RWPE2 (cell line): ENCODE measurements around the gene STK24.

Source experiments
- ATAC-seq: fragments of 200-7000 bp; cut with Tn5 transposase; 3 replicates; pipeline ENCODE4 v1.9.1; 2021; ENCODE audit warnings: low read depth
- DNase-seq: peaks from one replicate; pipeline ENCODE4 v3.0.0-alpha.2; 2020; ENCODE audit warnings: low spot score
- H3K27ac ChIP-seq: fragments of 450-650 bp; 2 replicates; pipeline ENCODE4 v1.5.1; 2017; ENCODE audit warnings: mild to moderate bottlenecking; ENCODE audit not compliant: poor library complexity, severe bottlenecking
- H3K27me3 ChIP-seq: fragments of 250-450 bp; sonication (Bioruptor Pico); 2 replicates; pipeline ENCODE4 v1.5.1; 2021; ENCODE audit warnings: mild to moderate bottlenecking, moderate library complexity; ENCODE audit not compliant: insufficient read depth, poor library complexity, severe bottlenecking
- H3K36me3 ChIP-seq: fragments of 250-450 bp; sonication (Bioruptor Pico); 2 replicates; pipeline ENCODE4 v1.5.1; 2020; ENCODE audit warnings: low read depth, mild to moderate bottlenecking, moderate library complexity
- H3K4me1 ChIP-seq: fragments of 250-450 bp; sonication (Bioruptor Pico); 2 replicates; pipeline ENCODE4 v1.5.1; 2021; ENCODE audit warnings: mild to moderate bottlenecking, moderate library complexity; ENCODE audit not compliant: insufficient read depth, poor library complexity, severe bottlenecking
- H3K4me3 ChIP-seq: fragments of 250-450 bp; sonication (Bioruptor Pico); 2 replicates; pipeline ENCODE4 v1.5.1; 2021; ENCODE audit warnings: mild to moderate bottlenecking, moderate library complexity; ENCODE audit not compliant: severe bottlenecking
- H3K9me3 ChIP-seq: fragments of 250-450 bp; sonication (Bioruptor Pico); 2 replicates; pipeline ENCODE4 v1.5.1; 2021; ENCODE audit warnings: mild to moderate bottlenecking, moderate library complexity; ENCODE audit not compliant: severe bottlenecking
- CTCF ChIP-seq: fragments of 450-650 bp; IDR thresholded peaks from one replicate; pipeline ENCODE4 v1.5.1; 2017; ENCODE audit warnings: mild to moderate bottlenecking, moderate library complexity; ENCODE audit not compliant: poor library complexity, severe bottlenecking

Gene STK24

DNA sequence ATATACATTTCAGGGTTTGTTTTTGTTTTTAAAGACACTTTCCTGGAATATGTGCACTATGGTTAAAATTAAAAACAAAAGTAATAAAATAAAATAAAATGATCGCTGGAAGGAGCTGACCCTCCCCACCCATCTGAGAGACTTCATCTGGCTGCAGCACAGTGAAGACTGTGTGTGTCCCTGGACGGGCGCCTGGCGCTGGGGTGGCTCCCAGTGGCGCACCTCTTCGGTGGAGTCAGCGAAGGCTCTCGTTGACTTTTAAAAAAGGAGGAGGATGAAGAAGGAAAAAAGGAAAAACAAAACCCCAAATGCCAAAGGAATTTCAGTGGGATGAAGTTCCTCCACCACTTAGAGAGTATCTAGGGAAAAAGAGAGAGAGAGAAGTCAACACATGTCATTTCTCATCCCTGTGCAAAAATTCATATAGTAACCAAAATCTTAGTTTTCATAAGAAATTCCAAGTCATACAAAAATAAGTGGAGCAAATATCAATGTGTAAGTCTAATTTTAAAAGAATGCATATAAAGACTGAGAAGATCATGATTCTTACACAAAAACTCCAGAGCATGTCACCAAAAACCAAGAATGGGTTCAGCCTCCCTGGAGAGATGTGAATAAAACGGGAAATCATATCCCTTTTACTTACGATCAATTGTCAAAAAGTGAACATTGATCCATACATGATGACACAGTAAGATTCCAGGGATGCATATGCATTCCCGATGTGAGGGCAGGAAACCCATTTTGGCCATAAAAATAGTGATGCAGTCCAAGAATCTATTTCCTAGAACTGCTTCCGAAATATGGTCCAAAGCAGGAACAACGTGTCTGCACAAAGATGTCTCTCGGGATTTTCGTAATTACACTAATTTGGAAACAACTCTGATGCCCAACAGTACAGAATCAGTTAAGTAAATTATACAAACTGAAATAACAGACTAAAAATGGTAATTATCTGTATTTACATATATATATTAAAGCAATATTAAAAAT, 123.8 kb downstream of the STK24 start:
- no peak overlapping the region for H3K4me3 ChIP-seq
- H3K4me1 ChIP-seq: no peaks in the 10 kb centered on the region
- no peaks in the 10 kb centered on the region for H3K9me3 ChIP-seq
- peaks cover 91% of the 10 kb centered on the region for H3K36me3 ChIP-seq
- DNase-seq (no peak), ATAC-seq (no peak)
- H3K27me3 ChIP-seq: no peaks in the 10 kb centered on the region
- no peak for TF ChIP-seq CTCF
- H3K27ac ChIP-seq: no peak overlapping the region

- DNase-seq (no peak), ATAC-seq (no peak)
- no peaks in the 10 kb centered on the region for H3K9me3 ChIP-seq
- peaks cover 85% of the 10 kb centered on the region for H3K36me3 ChIP-seq
- TF ChIP-seq CTCF: no peak
- no peak overlapping the region for H3K27ac ChIP-seq
- H3K4me3 ChIP-seq: no peak overlapping the region
- H3K4me1 ChIP-seq: no peaks in the 10 kb centered on the region
- H3K27me3 ChIP-seq: no peaks in the 10 kb centered on the region
Measured at GRCh38 chr13:98451676-98452470, 125.0 kb downstream of the STK24 start.

DNA sequence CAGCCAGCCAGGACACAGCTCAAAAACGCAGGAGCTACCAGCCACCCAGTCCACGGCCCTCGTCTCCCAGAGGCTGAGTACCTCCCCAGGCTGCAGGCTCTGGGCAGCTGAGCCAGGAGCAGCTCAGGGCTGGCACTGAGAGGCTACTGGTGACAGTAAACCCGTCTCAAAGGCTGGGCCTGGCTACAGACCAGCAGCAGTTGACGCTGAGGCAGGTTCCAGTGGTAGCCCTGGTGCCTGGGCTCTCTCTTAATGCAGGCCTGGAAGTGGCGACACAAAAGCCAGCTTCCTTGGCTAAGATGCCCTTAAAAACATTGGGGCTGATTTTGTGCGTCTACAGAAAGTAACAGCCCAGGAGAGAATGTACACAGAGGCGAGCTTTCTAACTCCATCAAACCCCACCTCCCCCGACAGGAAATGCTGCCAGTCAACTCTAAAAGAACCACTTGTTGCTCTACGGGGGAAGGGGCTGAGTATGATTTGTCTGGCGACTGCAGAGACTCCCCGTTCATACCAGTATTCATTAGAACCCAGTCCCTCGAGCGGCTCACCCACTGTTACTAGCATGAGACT, 126.3 kb downstream of the STK24 start:
- no peak for DNase-seq
- no peak for ATAC-seq
- no peaks in the 10 kb centered on the region for H3K4me1 ChIP-seq

GRCh38 chr13:98450026-98450425, 126.9 kb downstream of the STK24 start:
- no peak for ATAC-seq
- Histone ChIP-seq H3K36me3 (peaks cover 72% of the 10 kb centered on the region), H3K27me3 (no peaks in the 10 kb centered on the region), H3K4me1 (no peaks in the 10 kb centered on the region), H3K4me3 (no peak overlapping the region), H3K27ac (no peak overlapping the region), H3K9me3 (no peaks in the 10 kb centered on the region)
- DNase-seq: no peak
- TF ChIP-seq CTCF: no peak

More for the DNA sequence above, 126.3 kb downstream of the STK24 start:
- no peak overlapping the region for H3K4me3 ChIP-seq
- no peak for TF ChIP-seq CTCF
- no peaks in the 10 kb centered on the region for H3K9me3 ChIP-seq
- H3K27ac ChIP-seq: no peak overlapping the region
- peaks cover 78% of the 10 kb centered on the region for H3K36me3 ChIP-seq
- H3K27me3 ChIP-seq: no peaks in the 10 kb centered on the region
